Neural cell (in vitro differentiated cells): ENCODE data around the gene TFF2.
A peak's percentile ranks its signal among the peaks of the same experiment; 100 is the strongest.

Experiments
- TAF1 ChIP-seq: IDR thresholded peaks from 2 replicates; pipeline ENCODE4 v1.6.1; 2012; ENCODE audit warnings: low read depth
- TF ChIP-seq, protein P1 (sequence below): fragments of 450-650 bp; IDR thresholded peaks from 2 replicates; pipeline ENCODE4 v1.5.1; 2014; ENCODE audit warnings: antibody characterized with exemption, mild to moderate bottlenecking, moderate library complexity; ENCODE audit not compliant: poor library complexity, severe bottlenecking

DNA sequence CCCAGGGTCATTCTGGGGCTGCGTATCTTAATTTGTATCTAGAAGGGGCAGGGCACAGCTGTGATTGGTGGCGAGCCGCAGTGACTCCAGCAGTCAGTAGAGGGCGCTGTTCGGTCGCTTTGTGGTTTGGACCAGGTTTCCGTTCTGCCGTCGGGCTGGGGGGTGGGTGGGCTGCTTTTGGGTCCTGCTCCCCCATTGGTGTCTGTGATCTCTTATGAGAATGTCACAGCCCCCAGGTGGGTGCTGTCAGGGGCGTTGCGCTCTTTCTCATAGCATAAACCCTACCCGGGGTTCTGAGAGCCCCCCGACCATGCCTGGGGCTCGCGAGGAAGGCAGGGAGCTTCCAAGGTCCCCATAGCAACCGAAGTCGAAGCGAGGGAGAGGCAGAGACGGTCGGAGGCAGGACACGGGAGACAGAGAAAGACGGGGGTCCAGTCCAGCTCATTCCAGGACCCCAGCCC is 41.0 kb downstream of the TFF2 start:
- TF ChIP-seq, protein P1, sequence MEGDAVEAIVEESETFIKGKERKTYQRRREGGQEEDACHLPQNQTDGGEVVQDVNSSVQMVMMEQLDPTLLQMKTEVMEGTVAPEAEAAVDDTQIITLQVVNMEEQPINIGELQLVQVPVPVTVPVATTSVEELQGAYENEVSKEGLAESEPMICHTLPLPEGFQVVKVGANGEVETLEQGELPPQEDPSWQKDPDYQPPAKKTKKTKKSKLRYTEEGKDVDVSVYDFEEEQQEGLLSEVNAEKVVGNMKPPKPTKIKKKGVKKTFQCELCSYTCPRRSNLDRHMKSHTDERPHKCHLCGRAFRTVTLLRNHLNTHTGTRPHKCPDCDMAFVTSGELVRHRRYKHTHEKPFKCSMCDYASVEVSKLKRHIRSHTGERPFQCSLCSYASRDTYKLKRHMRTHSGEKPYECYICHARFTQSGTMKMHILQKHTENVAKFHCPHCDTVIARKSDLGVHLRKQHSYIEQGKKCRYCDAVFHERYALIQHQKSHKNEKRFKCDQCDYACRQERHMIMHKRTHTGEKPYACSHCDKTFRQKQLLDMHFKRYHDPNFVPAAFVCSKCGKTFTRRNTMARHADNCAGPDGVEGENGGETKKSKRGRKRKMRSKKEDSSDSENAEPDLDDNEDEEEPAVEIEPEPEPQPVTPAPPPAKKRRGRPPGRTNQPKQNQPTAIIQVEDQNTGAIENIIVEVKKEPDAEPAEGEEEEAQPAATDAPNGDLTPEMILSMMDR: peak; percentile 88
- TF ChIP-seq TAF1: no peak
